Measurements from ENCODE around the gene RNF224.

RNF224 gene

DNA sequence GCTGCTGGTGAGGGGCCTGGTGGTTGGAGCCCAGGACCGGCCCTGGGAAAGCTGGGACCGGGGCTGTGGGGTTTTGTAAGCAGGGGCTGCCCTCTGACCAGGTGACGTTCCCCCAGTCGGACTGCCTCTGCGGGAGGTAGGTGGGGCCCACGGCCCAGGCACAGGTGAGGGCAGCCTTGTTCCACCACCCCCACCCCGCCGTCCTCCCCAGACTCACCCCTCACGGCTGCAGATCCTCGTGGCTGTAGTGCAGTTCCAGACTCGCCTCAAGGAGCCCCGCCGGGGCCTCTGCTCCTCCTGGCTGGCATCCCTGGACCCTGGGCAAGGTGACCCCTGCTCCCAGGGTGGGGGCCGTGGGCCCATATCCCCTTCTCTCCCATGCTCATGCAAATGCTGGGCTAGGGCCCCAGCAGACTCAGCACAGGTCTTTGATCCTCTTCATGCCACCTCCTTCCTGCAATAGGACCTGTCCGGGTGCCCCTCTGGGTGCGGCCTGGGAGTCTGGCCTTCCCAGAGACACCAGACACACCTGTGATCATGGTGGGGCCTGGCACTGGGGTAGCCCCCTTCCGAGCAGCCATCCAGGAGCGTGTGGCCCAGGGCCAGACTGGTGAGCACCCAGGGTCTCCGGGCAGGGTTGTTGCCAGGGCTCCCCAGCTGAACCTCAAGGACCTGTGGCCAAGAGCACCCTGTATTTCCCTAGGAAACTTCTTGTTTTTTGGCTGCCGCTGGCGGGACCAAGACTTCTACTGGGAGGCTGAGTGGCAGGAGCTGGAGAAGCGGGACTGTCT lies 11.9 kb upstream of the RNF224 start:
- DNase-seq (ENCODE audit: low read depth): no peak

DNA sequence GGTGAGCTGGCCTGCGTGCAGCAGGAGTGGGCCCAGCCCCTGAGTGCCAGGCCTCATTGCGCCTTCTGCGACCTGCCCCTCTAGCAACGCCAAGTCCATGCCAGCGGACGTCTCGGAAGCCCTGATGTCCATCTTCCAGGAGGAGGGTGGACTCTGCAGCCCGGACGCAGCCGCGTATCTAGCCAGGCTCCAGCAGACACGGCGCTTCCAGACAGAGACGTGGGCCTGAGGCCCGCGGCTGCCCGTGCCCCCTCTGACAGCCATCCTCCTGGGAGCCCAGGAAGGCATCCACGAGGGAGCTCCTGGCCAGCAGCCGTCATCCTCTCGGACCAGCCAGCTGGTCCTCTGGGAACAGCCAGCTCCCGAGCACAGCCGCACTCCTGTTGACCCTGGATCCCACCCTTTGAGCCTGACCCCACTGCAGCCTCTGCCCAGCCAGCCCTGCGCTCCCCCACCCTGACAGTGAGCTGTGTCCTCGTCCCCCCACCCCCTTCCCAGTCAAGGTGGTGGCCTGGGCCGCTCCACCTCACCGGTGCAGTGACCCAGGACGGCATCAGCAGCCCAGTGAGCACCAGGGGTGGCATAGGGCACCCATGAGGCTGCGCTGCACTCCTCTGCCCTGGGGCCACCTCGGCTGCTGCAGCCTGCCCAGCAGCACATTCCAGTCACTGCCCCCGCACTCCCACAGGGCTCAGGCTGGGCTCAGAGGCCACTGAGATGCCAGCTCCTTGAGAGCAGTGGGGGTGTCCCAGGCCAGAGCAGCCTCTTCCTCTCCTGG lies 10.9 kb upstream of the RNF224 start:
- no peak for DNase-seq (ENCODE audit: low read depth)

DNA sequence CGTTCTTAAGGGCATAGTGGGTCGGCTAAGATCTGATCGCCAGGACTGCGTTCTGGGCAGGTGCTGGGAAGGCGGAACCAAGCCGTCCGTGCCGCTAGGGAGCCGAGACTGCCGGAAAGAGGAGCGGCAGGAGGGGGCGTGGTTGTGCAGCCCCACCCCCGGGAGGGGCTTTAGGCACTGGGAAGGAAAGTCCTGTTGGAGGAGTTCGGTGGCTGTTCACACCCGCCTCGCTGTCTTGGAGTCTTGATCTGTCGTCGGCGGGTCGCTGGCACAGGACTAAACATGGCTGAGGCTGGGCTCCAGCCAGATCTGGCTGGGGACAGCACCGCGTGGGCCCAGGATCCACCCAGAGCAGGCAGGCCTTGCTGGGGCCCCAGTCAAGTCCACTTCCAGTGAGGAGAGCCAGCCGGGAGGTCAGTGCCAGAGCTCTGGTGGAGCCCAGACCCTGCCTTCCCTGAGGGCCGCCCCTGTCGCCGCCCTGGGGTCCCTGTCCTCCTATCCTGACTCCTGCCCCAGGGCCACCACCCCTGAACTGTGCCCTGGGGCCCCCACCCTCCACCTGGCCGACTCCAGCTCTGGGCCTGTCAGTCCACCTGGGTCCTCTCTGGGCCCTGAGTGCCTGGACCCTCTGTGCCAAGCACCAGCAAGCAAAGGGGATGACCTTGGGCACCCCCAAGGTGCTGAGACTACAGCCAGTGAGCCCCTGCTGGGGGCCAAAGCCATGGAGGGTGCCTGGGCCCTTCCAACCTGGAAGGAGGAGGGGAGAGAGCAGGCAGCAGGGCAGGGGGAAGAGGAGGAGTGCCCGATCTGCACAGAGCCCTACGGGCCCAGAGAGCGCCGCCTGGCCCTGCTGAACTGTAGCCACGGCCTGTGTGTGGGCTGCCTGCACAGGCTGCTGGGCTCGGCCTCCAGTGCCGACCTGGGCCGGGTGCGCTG lies 9.8 kb upstream of the RNF224 start:
- no peak for DNase-seq (ENCODE audit: low read depth)

DNA sequence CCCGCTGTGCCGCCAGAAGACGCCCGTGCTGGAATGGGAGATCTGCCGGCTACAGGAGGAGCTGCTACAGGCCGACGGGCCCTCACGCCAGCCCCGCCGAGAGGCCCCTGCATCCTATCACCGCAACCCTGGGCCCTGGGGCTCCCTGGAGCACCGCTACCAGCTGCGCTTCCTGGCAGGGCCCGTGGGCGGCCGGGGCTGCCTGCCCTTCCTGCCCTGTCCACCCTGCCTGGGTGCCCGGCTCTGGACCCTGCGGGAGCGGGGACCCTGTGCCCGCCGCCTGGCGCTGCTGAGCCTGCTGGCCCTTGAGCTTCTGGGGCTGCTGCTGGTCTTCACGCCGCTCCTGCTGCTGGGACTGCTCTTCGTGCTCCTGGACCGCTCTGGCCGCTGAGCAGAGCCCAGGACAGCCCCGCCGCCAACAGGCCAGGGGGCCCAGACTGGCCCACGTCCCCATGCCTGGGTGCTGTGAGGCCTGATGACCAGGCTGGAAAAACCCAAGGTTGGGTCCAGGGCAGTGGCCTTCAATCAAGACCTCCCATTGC lies 9.0 kb upstream of the RNF224 start:
- no peak for DNase-seq (ENCODE audit: low read depth)

DNA sequence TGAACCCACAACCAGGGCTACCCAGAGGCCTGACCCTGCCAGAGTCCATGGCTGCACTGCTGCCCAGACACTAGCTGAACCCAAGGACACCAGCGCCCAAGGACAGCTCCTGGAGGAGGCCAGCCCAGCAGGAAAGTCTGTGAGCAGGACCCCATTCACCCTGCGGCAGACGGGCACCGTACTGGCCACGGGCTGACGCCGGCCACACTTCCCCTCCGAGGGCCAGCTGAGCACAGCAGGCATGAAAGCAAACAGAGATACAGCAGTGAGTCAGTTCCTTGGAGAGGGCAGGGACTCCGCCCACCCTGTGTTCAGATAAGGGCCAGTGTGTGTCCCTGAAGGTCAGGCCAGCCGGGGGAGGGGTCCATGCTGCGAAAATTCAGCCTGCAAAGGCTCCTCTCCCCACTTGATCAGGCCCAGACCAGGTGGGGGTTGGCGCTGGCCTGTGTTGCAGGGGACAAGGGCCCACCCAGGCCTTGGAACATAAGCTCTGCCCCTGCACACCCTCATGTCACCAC lies 8.5 kb upstream of the RNF224 start:
- no peak for DNase-seq (ENCODE audit: low read depth)

DNA sequence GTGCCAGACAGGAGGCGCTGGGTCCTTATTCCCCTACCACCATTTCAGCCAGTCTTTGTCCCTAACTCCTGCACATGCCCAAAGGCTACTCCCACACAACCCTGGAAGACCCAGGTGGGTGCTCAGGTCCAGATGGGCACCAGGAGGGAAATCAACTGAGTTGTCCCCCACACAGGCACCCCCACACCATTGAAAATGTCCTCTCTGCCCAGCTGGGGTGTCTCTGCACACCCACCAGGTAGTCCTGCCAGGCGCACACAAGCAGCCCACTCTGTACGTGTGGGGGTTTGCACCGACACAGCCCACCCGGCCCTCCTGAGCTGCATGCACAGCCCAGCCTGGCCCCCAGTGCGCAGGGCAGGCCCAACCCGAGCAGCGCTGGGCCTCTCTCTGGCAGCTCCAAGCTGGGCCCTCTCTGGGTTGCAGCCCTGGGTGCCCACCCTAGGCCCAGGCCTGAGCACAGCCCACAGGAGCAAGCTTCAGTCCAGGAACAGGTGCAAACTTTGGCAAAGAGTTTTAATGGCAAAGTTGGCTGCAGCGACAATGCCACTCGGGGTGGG lies 7.5 kb upstream of the RNF224 start:
- no peak for DNase-seq (ENCODE audit: low read depth)

DNA sequence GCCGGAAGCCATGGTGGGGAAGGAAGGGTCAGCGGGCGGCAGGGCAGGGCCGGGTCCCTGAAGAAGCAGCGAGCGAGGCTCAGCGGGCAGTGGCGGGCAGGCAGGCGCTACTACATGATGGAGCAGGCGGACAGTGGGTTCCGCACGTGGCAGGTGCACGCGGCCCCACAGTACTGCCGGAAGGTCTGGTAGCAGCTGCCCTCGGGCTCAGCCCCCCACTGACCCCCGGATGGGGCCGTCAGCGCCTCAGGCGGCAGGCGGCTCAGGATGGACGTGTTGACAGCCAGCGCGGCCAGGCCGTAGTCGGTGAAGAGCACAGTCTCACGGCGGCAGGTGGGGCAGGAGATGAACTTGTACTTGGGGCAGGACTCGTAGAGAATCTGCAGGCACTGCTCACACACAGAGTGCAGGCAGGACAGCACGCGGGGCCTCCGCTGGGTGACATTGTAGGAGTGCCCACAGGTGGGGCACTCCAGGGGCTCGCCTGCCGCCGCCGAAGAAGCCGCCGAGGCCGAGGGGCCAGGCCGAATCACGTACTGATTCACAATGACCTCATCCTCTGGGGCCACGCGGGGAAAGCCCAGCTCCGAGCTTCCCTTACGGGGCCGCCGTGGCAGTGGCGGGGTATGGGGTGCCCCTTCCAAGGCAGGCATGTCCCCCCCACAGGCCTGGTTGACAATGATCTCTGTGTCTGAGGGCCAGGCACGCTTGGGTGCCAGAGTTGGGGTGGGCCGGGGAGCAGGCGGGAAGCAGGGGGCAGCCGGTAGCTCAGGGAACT lies 6.8 kb upstream of the RNF224 start:
- DNase-seq (ENCODE audit: low read depth): no peak

DNA sequence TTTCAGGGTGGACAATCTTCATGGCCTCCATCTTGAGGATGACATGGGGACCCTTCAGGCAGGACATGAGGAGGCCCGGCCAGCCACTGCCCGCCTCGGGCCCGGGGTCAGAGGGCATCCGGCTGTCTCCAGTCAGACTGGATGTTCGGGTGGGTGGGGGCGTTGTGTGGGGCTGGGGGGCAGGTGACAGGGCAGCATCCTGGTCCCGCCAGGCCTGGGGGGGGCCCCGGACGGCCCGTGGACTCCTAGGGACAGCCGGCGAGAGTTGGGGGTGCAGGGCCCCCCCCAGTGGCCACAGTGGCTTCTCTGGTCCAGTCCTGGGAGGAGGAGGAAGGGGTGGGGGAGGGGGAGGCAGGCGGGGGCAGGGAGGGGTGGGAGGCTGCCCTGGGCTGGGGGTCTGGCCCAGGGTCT lies 6.2 kb upstream of the RNF224 start:
- no peak for DNase-seq (ENCODE audit: low read depth)

DNA sequence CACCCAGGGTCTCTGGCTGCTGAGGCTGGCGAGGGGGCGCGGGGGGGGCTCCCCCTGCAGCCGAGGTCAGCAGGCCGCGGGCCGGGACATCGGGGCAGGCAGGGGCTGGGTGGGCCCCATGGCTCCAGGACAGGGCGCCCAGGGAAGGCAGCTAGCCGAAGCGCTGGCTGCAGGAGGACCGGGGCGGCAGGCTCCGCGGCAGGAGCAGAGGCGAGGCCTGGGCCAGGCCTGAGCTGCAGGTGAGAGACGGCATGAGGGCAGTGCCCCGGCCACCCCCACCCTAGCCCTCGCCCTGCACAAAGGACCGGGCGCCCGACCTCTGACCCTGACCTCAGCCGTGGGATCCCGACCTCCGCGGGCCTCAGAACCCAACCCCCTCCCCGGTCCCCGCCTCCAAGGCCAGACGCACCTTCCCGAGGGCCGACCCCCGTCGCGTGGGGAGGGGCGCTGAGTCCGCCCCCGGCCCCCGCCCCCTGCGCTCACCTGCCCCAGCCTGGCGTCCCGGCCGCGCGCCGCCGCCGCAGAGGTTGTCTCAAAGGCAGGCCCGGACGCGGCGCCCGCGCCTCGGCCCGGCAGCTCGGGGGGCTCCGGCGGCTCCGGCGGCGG lies 5.7 kb upstream of the RNF224 start:
- DNase-seq (ENCODE audit: low read depth): no peak

DNA sequence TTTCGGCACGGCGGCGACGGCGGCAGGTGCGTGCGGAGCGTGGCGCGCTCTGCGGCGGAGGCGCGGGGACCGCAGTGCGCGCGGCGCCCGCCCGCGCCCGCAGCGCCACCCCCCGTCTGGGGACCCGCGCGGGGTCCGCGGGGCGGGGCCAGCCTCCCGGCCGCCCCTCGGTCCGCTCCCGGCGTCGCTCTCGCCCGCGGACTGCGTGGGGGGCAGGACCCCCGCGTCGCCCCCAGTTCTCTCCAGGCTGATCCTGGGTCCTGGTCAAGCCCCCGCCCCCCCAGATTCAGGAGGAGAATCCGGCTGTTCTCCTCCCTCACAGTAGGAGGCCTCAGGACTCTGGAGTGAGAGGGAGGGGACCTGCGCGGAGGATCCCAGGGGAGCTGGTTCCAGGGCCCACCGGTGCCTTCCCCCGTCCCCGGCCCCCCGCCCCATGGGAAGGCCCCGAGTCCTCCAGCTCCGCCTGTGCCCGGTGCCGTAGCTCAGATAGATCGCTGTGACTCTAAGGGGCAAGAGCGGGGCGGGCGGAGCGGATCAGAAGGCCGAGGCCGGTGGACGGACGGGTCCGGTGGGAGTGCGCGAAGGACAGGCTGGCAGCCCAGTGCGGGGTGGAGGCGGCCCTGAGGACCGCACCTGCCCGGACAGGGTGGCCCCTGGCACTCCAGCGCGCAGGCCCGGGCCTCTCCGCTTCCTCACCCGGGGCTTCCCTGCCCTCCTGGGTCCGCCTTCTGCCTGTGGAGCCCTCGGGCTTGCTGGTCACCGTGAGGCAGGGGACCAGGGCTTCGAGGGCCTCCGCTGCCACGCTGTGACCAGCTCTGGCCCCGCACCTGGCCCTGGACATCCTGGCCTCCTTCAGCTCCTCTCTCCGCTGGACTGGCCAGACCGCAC lies 4.9 kb upstream of the RNF224 start, which contains the start of gene RNF208:
TSS of gene RNF208 (minus strand) at position 51 of the 888 bp plus-strand sequence. CDS start 1,028 bp downstream, outside the sequence.
- DNase-seq (ENCODE audit: low read depth): no peak

DNA sequence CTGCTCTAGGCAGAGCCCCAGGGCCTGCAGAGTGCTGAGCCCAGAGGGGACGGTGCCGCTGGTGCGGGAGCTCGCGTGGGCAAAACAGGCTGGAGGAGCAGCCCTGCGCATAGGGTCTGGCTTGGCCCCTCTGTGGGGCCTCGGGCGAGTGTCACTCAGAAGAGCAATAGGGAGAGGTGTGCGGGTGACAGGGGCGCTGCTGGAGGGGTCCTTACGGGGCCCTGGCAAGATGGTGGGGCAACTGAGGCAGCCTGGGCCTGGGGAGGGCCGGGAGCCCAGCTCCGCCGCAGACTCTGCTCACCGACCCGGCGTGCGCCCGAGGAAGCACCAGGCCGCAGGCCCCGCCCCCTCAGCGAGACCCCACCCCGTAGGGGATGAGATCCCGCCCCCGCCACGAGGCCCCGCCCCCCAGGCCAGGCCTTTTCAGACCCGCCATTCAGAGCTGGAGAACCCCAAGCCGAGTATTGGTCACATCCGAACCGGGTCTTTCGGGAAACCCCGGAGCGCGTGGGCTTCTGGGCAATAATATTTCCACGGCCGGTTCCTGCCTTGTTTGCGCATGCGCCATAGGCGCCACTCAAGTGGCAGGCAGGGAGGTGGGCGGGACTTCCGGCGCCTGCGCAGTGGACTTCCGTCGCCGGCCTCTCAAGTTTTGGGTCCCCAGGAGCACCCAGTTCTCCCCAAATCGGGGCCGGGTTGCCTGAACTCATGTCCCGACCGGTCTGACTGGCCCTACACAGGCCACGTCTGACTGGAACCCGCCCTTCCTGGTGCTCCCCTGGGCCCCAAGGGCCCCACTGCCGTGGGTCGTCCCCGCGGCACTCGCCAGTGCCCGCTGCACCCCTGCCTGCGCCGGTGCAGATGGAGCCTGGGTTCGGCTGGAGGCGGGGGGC lies 4.0 kb upstream of the RNF224 start:
- DNase-seq (ENCODE audit: low read depth): peak; percentile 98

DNA sequence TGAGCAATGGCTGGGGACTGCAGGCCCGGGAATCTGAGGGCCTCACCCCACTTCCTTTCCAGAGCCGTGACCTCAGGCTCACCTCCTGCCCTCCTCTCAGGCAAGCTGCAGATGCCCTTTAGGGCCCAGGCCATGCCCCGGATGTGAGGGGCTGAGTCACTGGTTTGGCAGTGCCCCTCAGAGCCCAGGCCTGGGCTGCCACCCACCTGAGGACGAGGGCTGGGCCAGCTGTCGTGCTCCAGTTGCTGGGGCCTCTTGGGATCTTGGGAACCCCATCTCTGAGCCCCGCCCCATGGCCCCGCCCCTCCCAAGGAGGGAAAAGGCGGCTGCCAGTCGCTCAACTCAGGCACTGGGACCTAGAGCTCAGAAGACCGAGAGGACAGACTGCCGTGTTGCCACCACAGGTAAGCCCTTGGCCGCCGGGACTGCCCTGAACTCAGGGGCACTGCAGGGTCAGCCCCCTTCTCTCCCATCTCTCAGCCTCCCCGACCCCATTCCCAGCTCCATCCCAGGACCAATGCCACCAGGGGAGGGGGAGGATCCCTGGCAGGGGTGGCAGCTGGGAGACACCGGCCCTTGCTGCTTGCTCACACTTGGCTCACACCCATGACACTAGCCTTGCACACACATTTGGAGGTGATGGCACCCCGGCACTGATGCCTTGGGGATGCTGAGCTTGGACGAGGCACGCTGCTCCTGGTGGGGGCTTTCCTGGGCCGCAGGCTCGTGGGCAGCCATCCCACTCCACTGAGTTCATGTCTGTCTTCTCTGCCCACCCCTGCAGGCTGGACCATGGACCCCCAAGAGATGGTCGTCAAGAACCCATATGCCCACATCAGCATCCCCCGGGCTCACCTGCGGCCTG lies 2.2 kb upstream of the RNF224 start, which contains the start of gene CYSRT1:
TSS of gene CYSRT1 (plus strand) at position 345 of the 865 bp plus-strand sequence. CDS start at position 793, 448 bp downstream.
- no peak for DNase-seq (ENCODE audit: low read depth)

DNA sequence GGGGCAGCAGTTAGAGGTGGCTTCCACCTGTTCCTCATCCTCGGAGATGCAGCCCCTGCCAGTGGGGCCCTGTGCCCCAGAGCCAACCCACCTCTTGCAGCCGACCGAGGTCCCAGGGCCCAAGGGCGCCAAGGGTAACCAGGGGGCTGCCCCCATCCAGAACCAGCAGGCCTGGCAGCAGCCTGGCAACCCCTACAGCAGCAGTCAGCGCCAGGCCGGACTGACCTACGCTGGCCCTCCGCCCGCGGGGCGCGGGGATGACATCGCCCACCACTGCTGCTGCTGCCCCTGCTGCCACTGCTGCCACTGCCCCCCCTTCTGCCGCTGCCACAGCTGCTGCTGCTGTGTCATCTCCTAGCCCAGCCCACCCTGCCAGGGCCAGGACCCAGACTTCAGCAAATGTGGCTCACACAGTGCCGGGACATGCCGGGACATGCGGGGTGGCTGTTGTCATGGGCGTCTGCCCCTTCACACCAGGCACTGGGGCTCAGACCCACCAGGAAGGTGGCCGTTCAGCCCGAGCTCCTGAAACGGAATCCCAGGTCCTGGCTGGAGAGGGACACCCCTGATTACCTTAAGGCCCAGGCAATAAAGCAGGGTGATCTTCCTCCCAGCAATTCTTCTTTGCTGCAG lies 1.5 kb upstream of the RNF224 start:
- no peak for DNase-seq (ENCODE audit: low read depth)

DNA sequence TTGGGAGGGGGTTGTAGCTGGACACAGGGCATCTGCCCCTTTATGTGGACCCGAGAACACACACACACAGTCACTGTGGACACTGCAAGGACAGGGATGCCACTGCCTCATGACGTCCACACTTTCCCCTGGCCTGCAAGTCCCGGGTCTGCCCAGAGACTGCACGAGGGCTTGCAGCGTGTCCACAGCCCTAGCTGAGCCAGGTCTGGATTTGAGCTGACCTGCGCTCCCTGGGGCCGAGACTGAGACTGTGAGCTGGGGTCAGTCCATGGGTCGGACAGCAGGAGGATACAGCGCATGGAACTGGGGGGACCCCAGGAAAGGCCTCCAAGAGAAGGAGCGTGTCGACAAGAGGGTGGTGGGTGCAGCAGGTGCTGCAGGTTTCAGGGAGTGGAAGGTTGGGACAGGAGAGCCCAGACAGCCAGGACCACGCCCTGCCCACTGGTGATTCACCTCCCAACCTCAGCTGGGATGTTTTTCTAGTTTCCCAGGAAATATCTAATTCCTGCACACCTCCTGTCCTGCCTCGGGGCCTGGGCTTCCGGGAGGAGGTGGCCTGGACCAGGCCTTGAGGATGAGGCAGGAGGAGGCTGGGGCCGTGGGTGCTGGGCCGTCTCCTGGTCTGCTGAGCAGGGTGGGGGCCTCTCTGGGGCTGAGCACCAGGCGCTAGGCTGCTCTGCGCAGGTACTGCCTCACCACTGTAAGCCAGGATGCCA lies 806 bp upstream of the RNF224 start:
- DNase-seq (ENCODE audit: low read depth): no peak

DNA sequence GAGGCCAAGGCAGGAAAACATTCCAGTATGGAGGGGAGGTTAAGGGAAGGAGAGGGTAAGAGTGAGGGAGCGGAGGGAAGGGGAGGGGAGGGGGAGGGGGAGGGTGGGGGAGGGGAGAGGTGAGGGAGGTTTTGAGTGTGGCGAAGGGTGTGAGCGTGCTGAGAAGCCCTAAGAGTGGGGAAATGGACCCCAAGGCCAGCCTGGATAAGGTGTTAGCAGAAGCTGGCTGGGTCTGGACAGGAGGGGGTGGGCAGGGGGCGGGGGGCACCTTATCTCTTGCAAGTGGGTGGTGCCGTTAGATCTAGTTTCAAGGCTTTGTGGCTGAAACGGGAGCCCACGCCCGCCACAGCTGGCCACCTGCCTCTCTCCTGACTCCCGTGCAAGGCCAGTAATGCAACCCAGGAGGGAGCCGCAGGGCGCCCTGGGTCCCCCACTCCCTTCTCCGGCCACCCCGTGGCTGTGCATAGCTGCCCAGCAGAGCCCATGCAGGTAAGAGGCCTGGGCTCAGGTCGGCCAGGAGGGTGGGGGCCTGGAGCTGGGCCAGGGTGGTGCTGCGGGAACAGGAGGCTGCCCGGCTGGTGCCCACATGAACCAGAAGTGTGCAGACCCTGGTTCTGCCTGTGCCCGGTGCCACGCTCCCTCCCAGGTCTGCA lies 677 bp downstream of the RNF224 start:
- DNase-seq (ENCODE audit: low read depth): no peak
